A673 (cell line): Measurements from ENCODE around the gene ANKRD10. TPM values are rescaled to one million over a fixed set of nuclear protein-coding genes. Genes with fewer than 3 reads are reported as not detected.
A peak's percentile ranks its signal among the peaks of the same experiment; 100 is the strongest.

Experiments
- BruUV-seq: library from RNA; stranded (reverse); fragments of 400-500 nt; replicated peaks from 2 replicates; lab custom pipeline; 2021; lab: Mats Ljungman, UMichigan
- CTCF ChIA-PET: fragments of 300-600 bp; sonication (Branson Sonifier 250); formaldehyde crosslinking; loops from one replicate; lab custom pipeline; 2022; ENCODE audit warnings: antibody characterized with exemption; lab: Charles Lee
- POLR2A ChIA-PET: fragments of 300-600 bp; sonication (Branson Sonifier 250); formaldehyde crosslinking; loops from one replicate; lab custom pipeline; 2022; ENCODE audit warnings: antibody characterized with exemption; ENCODE audit not compliant: low non-redundant PET; lab: Charles Lee
- DNase-seq: peaks from one replicate; pipeline ENCODE4 v3.0.0-alpha.2; 2015; ENCODE audit warnings: low spot score
- H3K27ac ChIP-seq: fragments of 200-600 bp; sonication (generic); 2 replicates; pipeline ENCODE4 v1.5.1; 2016; ENCODE audit warnings: mixed run types, low read depth, mild to moderate bottlenecking, mixed read lengths, antibody characterized with exemption, low read length; ENCODE audit not compliant: poor library complexity, severe bottlenecking
- H3K27me3 ChIP-seq: fragments of 200-600 bp; sonication (generic); replicated peaks from 2 replicates; pipeline ENCODE4 v1.6.1; 2017; ENCODE audit warnings: mixed run types, low read depth, mild to moderate bottlenecking, mixed read lengths, antibody characterized with exemption, low read length; ENCODE audit not compliant: insufficient read depth, poor library complexity
- H3K36me3 ChIP-seq: fragments of 200-600 bp; sonication (generic); 2 replicates; pipeline ENCODE4 v1.6.1; 2016; ENCODE audit warnings: mixed run types, mild to moderate bottlenecking, mixed read lengths, antibody characterized with exemption, low read length; ENCODE audit not compliant: insufficient read depth, poor library complexity, severe bottlenecking
- H3K4me1 ChIP-seq: fragments of 200-600 bp; sonication (generic); 2 replicates; pipeline ENCODE4 v1.6.1; 2017; ENCODE audit warnings: mixed run types, mild to moderate bottlenecking, mixed read lengths, antibody characterized with exemption, low read length; ENCODE audit not compliant: insufficient read depth, poor library complexity, severe bottlenecking
- H3K4me3 ChIP-seq: fragments of 200-600 bp; sonication (generic); 2 replicates; pipeline ENCODE4 v1.5.1; 2016; ENCODE audit warnings: low read depth, mixed run types, mild to moderate bottlenecking, mixed read lengths, low read length; ENCODE audit not compliant: poor library complexity, severe bottlenecking
- H3K9me3 ChIP-seq: fragments of 200-600 bp; sonication (generic); 2 replicates; pipeline ENCODE4 v1.6.1; 2016; ENCODE audit warnings: mixed run types, low read depth, mild to moderate bottlenecking, mixed read lengths, antibody characterized with exemption, low read length; ENCODE audit not compliant: poor library complexity, severe bottlenecking
- CTCF ChIP-seq: fragments of 300-800, 200-600 bp; sonication (generic); conservative IDR thresholded peaks from 2 replicates; pipeline ENCODE4 v1.5.1; 2017; ENCODE audit warnings: low read depth, mild to moderate bottlenecking, antibody characterized with exemption, low read length, moderate library complexity, mixed read lengths
- EZH2 ChIP-seq: fragments of 200-600 bp; sonication (generic); IDR thresholded peaks from 2 replicates; pipeline ENCODE4 v1.6.1; 2017; ENCODE audit warnings: borderline replicate concordance, low read depth, mild to moderate bottlenecking, mixed read lengths, antibody characterized with exemption, low read length; ENCODE audit not compliant: poor library complexity, severe bottlenecking
- intact Hi-C: fragments of 100-400 bp; cut with micrococcal nuclease; formaldehyde crosslinking; loops from one replicate; pipeline ENCODE4 v1.10.0; 2022; ENCODE audit not compliant: unreplicated experiment
- total RNA-seq: library from RNA; stranded (reverse); gene quantifications from 2 replicates; pipeline ENCODE4 v1.2.3, GENCODE V29; 2021

ANKRD10 gene
- total RNA-seq, 1 experiment from 2014 or later, result 96.2 TPM

GRCh38 chr13:110914331-110915056 lies 375 bp downstream of the ANKRD10 start:
- Histone ChIP-seq H3K36me3 (peaks cover 7% of the 10 kb centered on the region), H3K27ac (peak overlapping the region; percentile 98), H3K9me3 (no peaks in the 10 kb centered on the region), H3K4me1 (peaks cover 13% of the 10 kb centered on the region), H3K4me3 (peak overlapping the region; percentile 99), H3K27me3 (no peaks in the 10 kb centered on the region)
- POLR2A ChIA-PET, result interaction anchor here (1.4 kb wide), 1 partner anchor 30 kb away, joined by 4 read pairs; no protein-coding TSS in a partner anchor
- DNase-seq, result peak; percentile 82
- no TSS peak for BruUV-seq
- CTCF ChIA-PET, result no interaction called here
- intact Hi-C loops, result loop anchor here (2.0 to 10.0 kb wide), 3 partner anchors 200 to 320 kb away; no protein-coding TSS in a partner anchor
- TF ChIP-seq EZH2 (no peak), CTCF (no peak)

GRCh38 chr13:110914081-110914330 lies 863 bp downstream of the ANKRD10 start:
- ChIA-PET POLR2A (no interaction called here), CTCF (no interaction called here)
- no peaks in the 10 kb centered on the region for H3K27me3 ChIP-seq
- no peak for DNase-seq
- H3K9me3 ChIP-seq, result no peaks in the 10 kb centered on the region
- H3K36me3 ChIP-seq, result peaks cover 12% of the 10 kb centered on the region
- intact Hi-C loops, result loop anchor here (2.0 to 10.0 kb wide), 3 partner anchors 199 to 319 kb away; no protein-coding TSS in a partner anchor
- BruUV-seq, result no TSS peak
- H3K27ac ChIP-seq, result peak overlapping the region; percentile 98
- peak overlapping the region; percentile 99 for H3K4me3 ChIP-seq
- no peak for TF ChIP-seq CTCF
- no peak for TF ChIP-seq EZH2
- H3K4me1 ChIP-seq, result peaks cover 13% of the 10 kb centered on the region

- Histone ChIP-seq H3K27ac (peak overlapping the region; percentile 98), H3K9me3 (no peaks in the 10 kb centered on the region), H3K4me1 (peaks cover 15% of the 10 kb centered on the region), H3K36me3 (peaks cover 15% of the 10 kb centered on the region), H3K4me3 (peak overlapping the region; percentile 99), H3K27me3 (no peaks in the 10 kb centered on the region)
- TF ChIP-seq EZH2 (no peak), CTCF (no peak)
- BruUV-seq, result TSS peak; percentile 33
- intact Hi-C loops, result loop anchor here (2.0 to 10.0 kb wide), 3 partner anchors 199 to 319 kb away; no protein-coding TSS in a partner anchor
- POLR2A ChIA-PET, result no interaction called here
- CTCF ChIA-PET, result no interaction called here
- no peak for DNase-seq
Observed at GRCh38 chr13:110913322-110914080, 1.4 kb downstream of the ANKRD10 start.
